GM23338 (cell line): Measurements from ENCODE around the gene MAGEA1. TPM values are rescaled to one million over a fixed set of nuclear protein-coding genes. Genes with fewer than 3 reads are reported as not detected.

Source experiments
- polyA plus RNA-seq: library from polyadenylated mRNA; unstranded; fragments of >200 nt; fragmentation: Nextera tagmentation; extraction: Ambion mirVana; gene quantifications from 2 replicates; pipeline ENCODE4 v1.2.1, GENCODE V29; 2016
- total RNA-seq: library from RNA; depleted of rRNA; stranded (reverse); fragments of >200 nt; shearing (Covaris generic); gene quantifications from 2 replicates; pipeline ENCODE4 v1.2.3, GENCODE V29; 2014; rRNA removed

The MAGEA1 gene
- total and polyA plus RNA-seq, 2 experiments from 2014 or later = not detected

Other genes starting within 250 kb of the MAGEA1 start
- gene PNMA5, start 185.2 kb upstream of the MAGEA1 start, total RNA-seq = 0.49 and 0.62 TPM in 2 replicates
- gene PNMA5, start 185.2 kb upstream of the MAGEA1 start, polyA plus RNA-seq = 0.10 and 0.24 TPM in 2 replicates
- gene PNMA3, start 122.8 kb upstream of the MAGEA1 start, total RNA-seq = 5.7 and 8.5 TPM in 2 replicates
- 2.5 and 3.4 TPM in 2 replicates for gene PNMA3, start 122.8 kb upstream of the MAGEA1 start, polyA plus RNA-seq
- gene PNMA6A, start 106.8 kb upstream of the MAGEA1 start, total RNA-seq = 6.6 and 7.1 TPM in 2 replicates
- 2.4 and 2.9 TPM in 2 replicates for gene PNMA6A, start 106.8 kb upstream of the MAGEA1 start, polyA plus RNA-seq
- gene PNMA6F, start 142.5 kb downstream of the MAGEA1 start, total RNA-seq = 0.78 and 0.83 TPM in 2 replicates
- 0.06 and 0.09 TPM in 2 replicates for gene PNMA6F, start 142.5 kb downstream of the MAGEA1 start, polyA plus RNA-seq
- gene ZNF275, start 154.9 kb downstream of the MAGEA1 start, total RNA-seq = 12.3 and 13.0 TPM in 2 replicates
- 3.2 TPM in 2 replicates for gene ZNF275, start 154.9 kb downstream of the MAGEA1 start, polyA plus RNA-seq
- not detected in 2 replicates for gene PNMA6E, start 222.1 kb downstream of the MAGEA1 start, total RNA-seq
- gene PNMA6E, start 222.1 kb downstream of the MAGEA1 start, polyA plus RNA-seq = not detected in 2 replicates
- gene ZFP92, start 232.2 kb downstream of the MAGEA1 start, total RNA-seq = 0.27 and 0.52 TPM in 2 replicates
- gene ZFP92, start 232.2 kb downstream of the MAGEA1 start, polyA plus RNA-seq = 0.05 TPM in 2 replicates